Activated CD8-positive, alpha-beta T cell treated with anti-CD3 and anti-CD28 coated beads for 36 hours (primary cell): ENCODE results near the gene ZBTB4. TPM values are rescaled to one million over a fixed set of nuclear protein-coding genes. Genes with fewer than 3 reads are reported as not detected.

Experiments used
- ATAC-seq: fragments of 200-7000 bp; cut with Tn5 transposase; one replicate; pipeline ENCODE4 v1.10.0; 2021; ENCODE audit warnings: mild to moderate bottlenecking, moderate library complexity
- CTCF ChIA-PET: fragments of 350-600 bp; sonication (Branson Sonifier 250); formaldehyde crosslinking; loops from one replicate; lab custom pipeline; 2021; ENCODE audit warnings: antibody characterized with exemption; lab: Charles Lee
- POLR2A ChIA-PET: fragments of 350-600 bp; sonication (Branson Sonifier 250); formaldehyde crosslinking; loops from one replicate; lab custom pipeline; 2021; ENCODE audit warnings: antibody characterized with exemption; lab: Charles Lee
- DNase-seq: peaks from one replicate; pipeline ENCODE4 v3.0.0-alpha.2; 2020
- H3K27ac Mint-ChIP-seq: one replicate; pipeline ENCODE4 v1.8.0; 2021; ENCODE audit warnings: mild to moderate bottlenecking, mixed read lengths
- H3K27me3 Mint-ChIP-seq: one replicate; pipeline ENCODE4 v1.8.0; 2021; ENCODE audit warnings: mixed read lengths
- H3K36me3 Mint-ChIP-seq: one replicate; pipeline ENCODE4 v1.8.0; 2021; ENCODE audit warnings: low read depth, mixed read lengths
- H3K4me1 Mint-ChIP-seq: one replicate; pipeline ENCODE4 v1.8.0; 2021; ENCODE audit warnings: low read depth, mixed read lengths
- H3K4me3 Mint-ChIP-seq: one replicate; pipeline ENCODE4 v1.8.0; 2021; ENCODE audit warnings: mild to moderate bottlenecking, moderate library complexity, mixed read lengths
- H3K9me3 Mint-ChIP-seq: one replicate; pipeline ENCODE4 v1.8.0; 2021; ENCODE audit warnings: mixed read lengths
- CTCF ChIP-seq: fragments of 200-600 bp; IDR thresholded peaks from one replicate; pipeline ENCODE4 v1.8.0; 2022; ENCODE audit warnings: antibody characterized with exemption, mild to moderate bottlenecking
- intact Hi-C: fragments of 100-400 bp; cut with micrococcal nuclease; formaldehyde crosslinking; loops from one replicate; pipeline ENCODE4 v1.10.0; 2022
- total RNA-seq, 2 experiments: library from RNA; stranded (reverse); gene quantifications; one replicate each; pipeline ENCODE4 v1.2.3, GENCODE V29; 2021

The ZBTB4 gene
- total RNA-seq, 2 experiments from 2014 or later: 24.3 to 24.6 TPM

GRCh38 chr17:7509937-7510336 is 30.5 kb upstream of the ZBTB4 start:
- no peaks in the 10 kb centered on the region for H3K4me1 Mint-ChIP-seq
- H3K9me3 Mint-ChIP-seq: no peaks in the 10 kb centered on the region
- H3K27me3 Mint-ChIP-seq: no peaks in the 10 kb centered on the region
- peaks cover 68% of the 10 kb centered on the region for H3K36me3 Mint-ChIP-seq
- no peak for ATAC-seq
- no peak overlapping the region for H3K4me3 Mint-ChIP-seq
- intact Hi-C loops: no loop called here
- ChIA-PET CTCF (interaction anchor here (3.9 kb wide), 1 partner anchor 51 kb away, joined by 21 read pairs; the partner anchor contains the start of gene SENP3), POLR2A (interaction anchor here (1.5 to 4.1 kb wide), 3 partner anchors 15 to 157 kb away, joined by 3 to 20 read pairs (median 7); no protein-coding TSS in a partner anchor)
- H3K27ac Mint-ChIP-seq: no peak overlapping the region
- TF ChIP-seq CTCF: no peak
- DNase-seq: no peak

- H3K36me3 Mint-ChIP-seq: peaks cover 70% of the 10 kb centered on the region
These were observed 29.4 kb upstream of the ZBTB4 start for GRCh38 chr17:7508846-7509245.

GRCh38 chr17:7508145-7508544 is 28.7 kb upstream of the ZBTB4 start:
- Mint-ChIP-seq H3K4me1 (no peaks in the 10 kb centered on the region), H3K27me3 (no peaks in the 10 kb centered on the region), H3K27ac (no peak overlapping the region), H3K4me3 (no peak overlapping the region), H3K9me3 (no peaks in the 10 kb centered on the region), H3K36me3 (peaks cover 74% of the 10 kb centered on the region)
- ChIA-PET CTCF (interaction anchor here (0.7 to 3.9 kb wide), 6 partner anchors 11 to 152 kb away, joined by 3 to 21 read pairs (median 4); partner anchors contain the start of gene SENP3), POLR2A (interaction anchor here (0.6 to 4.1 kb wide), 15 partner anchors 11 to 179 kb away, joined by 3 to 20 read pairs (median 4); partner anchors contain the start of genes CHRNB1, NEURL4, POLR2A and SENP3)
- TF ChIP-seq CTCF: no peak
- intact Hi-C loops: no loop called here
- no peak for ATAC-seq
- DNase-seq: no peak

More at GRCh38 chr17:7508846-7509245, 29.4 kb upstream of the ZBTB4 start:
- DNase-seq (no peak), ATAC-seq (no peak)
- ChIA-PET POLR2A (interaction anchor here (0.6 to 4.1 kb wide), 15 partner anchors 11 to 179 kb away, joined by 3 to 20 read pairs (median 4); partner anchors contain the start of genes CHRNB1, NEURL4, POLR2A and SENP3), CTCF (interaction anchor here (1.4 to 3.9 kb wide), 4 partner anchors 10 to 153 kb away, joined by 3 to 21 read pairs (median 5); partner anchors contain the start of gene SENP3)
- no peaks in the 10 kb centered on the region for H3K9me3 Mint-ChIP-seq
- no peaks in the 10 kb centered on the region for H3K27me3 Mint-ChIP-seq
- H3K4me3 Mint-ChIP-seq: no peak overlapping the region
- H3K4me1 Mint-ChIP-seq: no peaks in the 10 kb centered on the region
- no peak overlapping the region for H3K27ac Mint-ChIP-seq
- TF ChIP-seq CTCF: no peak
- intact Hi-C loops: no loop called here

DNA sequence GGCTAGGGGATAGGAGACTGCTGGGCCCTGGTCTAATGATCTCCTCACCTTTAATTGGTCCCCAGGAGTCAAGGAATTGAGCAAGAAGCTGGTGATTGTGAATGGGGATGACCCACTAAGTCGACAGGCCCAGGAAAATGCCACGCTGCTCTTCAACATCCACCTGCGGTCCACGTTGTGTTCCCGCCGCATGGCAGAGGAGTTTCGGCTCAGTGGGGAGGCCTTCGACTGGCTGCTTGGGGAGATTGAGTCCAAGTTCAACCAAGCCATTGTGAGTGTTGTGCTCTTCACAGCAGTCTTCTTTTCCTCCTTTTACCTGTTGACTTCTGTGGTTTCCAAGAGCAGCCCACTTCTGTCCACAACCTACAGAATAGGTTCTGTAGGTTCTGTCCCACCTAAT is 24.1 kb upstream of the ZBTB4 start:
- no peak for TF ChIP-seq CTCF
- no peak overlapping the region for H3K4me3 Mint-ChIP-seq
- CTCF ChIA-PET: interaction anchor here (1.8 kb wide), 1 partner anchor 67 kb away, joined by 9 read pairs; no protein-coding TSS in a partner anchor
- POLR2A ChIA-PET: interaction anchor here (0.6 to 2.6 kb wide), 7 partner anchors 10 to 525 kb away, joined by 3 to 10 read pairs (median 5); no protein-coding TSS in a partner anchor
- H3K27ac Mint-ChIP-seq: no peak overlapping the region
- intact Hi-C loops: no loop called here
- ATAC-seq: no peak
- no peaks in the 10 kb centered on the region for H3K4me1 Mint-ChIP-seq
- H3K27me3 Mint-ChIP-seq: no peaks in the 10 kb centered on the region
- H3K9me3 Mint-ChIP-seq: no peaks in the 10 kb centered on the region
- H3K36me3 Mint-ChIP-seq: peaks cover 64% of the 10 kb centered on the region
- DNase-seq: no peak

- ChIA-PET POLR2A (interaction anchor here (0.6 to 2.6 kb wide), 8 partner anchors 9 to 524 kb away, joined by 3 to 10 read pairs (median 5); partner anchors contain the start of gene POLR2A), CTCF (interaction anchor here (1.4 to 1.8 kb wide), 2 partner anchors 11 to 66 kb away, joined by 5 to 9 read pairs; no protein-coding TSS in a partner anchor)
- peak; percentile 24 for DNase-seq
- no peak overlapping the region for H3K4me3 Mint-ChIP-seq
- H3K27me3 Mint-ChIP-seq: no peaks in the 10 kb centered on the region
- intact Hi-C loops: no loop called here
- no peaks in the 10 kb centered on the region for H3K4me1 Mint-ChIP-seq
- TF ChIP-seq CTCF: no peak
- peaks cover 63% of the 10 kb centered on the region for H3K36me3 Mint-ChIP-seq
- no peaks in the 10 kb centered on the region for H3K9me3 Mint-ChIP-seq
- H3K27ac Mint-ChIP-seq: no peak overlapping the region
- peak; percentile 50 for ATAC-seq
These were observed 23.6 kb upstream of the ZBTB4 start for GRCh38 chr17:7502987-7503386.
